H7 (cell line): Measurements from ENCODE around the gene RAB10. TPM values are rescaled to one million over a fixed set of nuclear protein-coding genes. Genes with fewer than 3 reads are reported as not detected.
"Not testable (repeated sequence)": the region's sequence is repeated elsewhere in the genome, so short reads cannot be mapped to it uniquely, and the experiment has no call there.

ENCODE experiments used
- DNase-seq: peaks from one replicate; pipeline ENCODE4 v3.0.0; 2012
- H3K27me3 ChIP-seq: 2 replicates; pipeline ENCODE4 v1.6.0; 2011; ENCODE audit warnings: mild to moderate bottlenecking, low read length; ENCODE audit not compliant: control insufficient read depth, insufficient read depth
- H3K36me3 ChIP-seq: replicated peaks from 2 replicates; pipeline ENCODE4 v1.5.1; 2011; ENCODE audit warnings: low read length; ENCODE audit not compliant: control insufficient read depth, insufficient read depth
- H3K4me3 ChIP-seq: 2 replicates; pipeline ENCODE4 v1.5.1; 2011; ENCODE audit warnings: low read depth, mild to moderate bottlenecking, control low read depth, low read length, moderate library complexity; ENCODE audit not compliant: insufficient read depth
- total RNA-seq: library from RNA; depleted of rRNA; stranded (reverse); fragments of >200 nt; shearing (Covaris generic); gene quantifications from 2 replicates; pipeline ENCODE4 v1.2.3, GENCODE V29; 2014

RAB10 gene
- total RNA-seq, 1 experiment from 2014 or later, result 92.6 TPM

DNA sequence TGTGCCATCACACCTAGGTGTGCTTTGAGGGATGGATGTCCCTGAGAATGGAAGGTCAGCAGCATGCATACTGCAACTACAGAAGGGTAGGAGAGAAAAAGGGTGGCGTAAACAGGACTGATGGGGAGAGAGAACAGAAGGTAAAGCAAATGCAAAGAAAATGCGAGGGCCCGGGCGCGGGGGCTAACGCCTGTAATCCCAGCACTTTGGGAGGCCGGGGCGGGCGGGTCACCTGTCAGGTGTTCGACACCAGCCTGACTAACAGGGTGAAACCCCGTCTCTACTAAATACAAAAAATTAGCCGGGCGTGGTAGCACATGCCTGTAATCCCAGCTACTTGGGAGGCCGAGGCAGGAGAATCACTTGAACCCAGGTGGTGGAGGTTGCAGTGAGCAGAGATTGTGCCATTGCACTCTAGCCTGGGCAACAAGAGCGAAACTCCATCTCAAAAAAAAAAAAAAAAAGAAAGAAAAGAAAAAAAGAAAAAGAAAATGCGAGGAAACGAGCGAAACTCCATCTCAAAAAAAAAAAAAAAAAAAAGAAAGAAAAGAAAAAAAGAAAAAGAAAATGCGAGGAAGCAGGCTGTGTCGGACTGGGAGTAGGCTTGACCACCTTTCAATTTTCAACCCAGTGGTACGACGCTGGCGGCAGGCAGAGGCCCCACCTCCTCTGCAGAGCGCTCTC, 1.2 kb upstream of the RAB10 start:
- not testable (repeated sequence) for H3K27me3 ChIP-seq, H3K36me3 ChIP-seq
- H3K4me3 ChIP-seq, result peak overlapping the region; percentile 84
- peak; percentile 80 for DNase-seq

DNA sequence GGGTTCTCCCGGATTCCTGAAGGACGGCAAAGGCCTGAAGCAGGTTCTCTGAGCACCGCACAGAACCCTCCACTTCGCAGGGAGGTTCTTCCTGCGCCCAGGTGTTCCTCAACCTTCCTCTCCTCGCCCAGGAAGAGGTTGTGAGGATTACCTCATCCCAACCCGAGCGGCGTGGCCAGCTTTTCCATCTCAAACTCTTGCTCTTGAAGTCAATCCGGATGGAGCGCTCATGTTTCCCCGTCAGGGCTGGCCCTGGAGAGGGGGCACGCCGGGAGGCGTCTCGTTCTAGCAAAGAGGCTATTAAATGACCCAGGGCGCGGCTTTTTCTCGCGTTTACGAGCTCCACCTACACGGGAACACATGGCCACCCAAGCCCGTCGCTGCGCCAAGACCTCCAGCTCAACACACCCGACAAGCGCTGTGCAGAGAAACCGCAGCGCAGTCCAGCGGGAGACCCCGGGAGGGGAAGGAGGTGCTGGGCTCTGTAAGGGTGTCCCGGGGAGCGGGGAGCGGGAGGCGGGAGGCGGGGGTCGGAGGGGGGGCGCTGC, 540 bp upstream of the RAB10 start:
- no peak for DNase-seq
- H3K36me3 ChIP-seq, result no peaks in the 10 kb centered on the region; the same call in 1 of the 2 replicates
- H3K27me3 ChIP-seq, result no peaks in the 10 kb centered on the region
- peak overlapping the region; percentile 84 for H3K4me3 ChIP-seq

GRCh38 chr2:26034637-26034992, 731 bp downstream of the RAB10 start:
- DNase-seq, result peak; percentile 49
- Histone ChIP-seq H3K36me3 (no peaks in the 10 kb centered on the region; the same call in 1 of the 2 replicates), H3K4me3 (peak overlapping the region; percentile 84), H3K27me3 (no peaks in the 10 kb centered on the region)

GRCh38 chr2:26035090-26035743, 1.3 kb downstream of the RAB10 start:
- H3K27me3 ChIP-seq, result no peaks in the 10 kb centered on the region
- peak; percentile 36 for DNase-seq
- H3K4me3 ChIP-seq, result peak overlapping the region; percentile 84
- no peaks in the 10 kb centered on the region; the same call in 1 of the 2 replicates for H3K36me3 ChIP-seq

DNA sequence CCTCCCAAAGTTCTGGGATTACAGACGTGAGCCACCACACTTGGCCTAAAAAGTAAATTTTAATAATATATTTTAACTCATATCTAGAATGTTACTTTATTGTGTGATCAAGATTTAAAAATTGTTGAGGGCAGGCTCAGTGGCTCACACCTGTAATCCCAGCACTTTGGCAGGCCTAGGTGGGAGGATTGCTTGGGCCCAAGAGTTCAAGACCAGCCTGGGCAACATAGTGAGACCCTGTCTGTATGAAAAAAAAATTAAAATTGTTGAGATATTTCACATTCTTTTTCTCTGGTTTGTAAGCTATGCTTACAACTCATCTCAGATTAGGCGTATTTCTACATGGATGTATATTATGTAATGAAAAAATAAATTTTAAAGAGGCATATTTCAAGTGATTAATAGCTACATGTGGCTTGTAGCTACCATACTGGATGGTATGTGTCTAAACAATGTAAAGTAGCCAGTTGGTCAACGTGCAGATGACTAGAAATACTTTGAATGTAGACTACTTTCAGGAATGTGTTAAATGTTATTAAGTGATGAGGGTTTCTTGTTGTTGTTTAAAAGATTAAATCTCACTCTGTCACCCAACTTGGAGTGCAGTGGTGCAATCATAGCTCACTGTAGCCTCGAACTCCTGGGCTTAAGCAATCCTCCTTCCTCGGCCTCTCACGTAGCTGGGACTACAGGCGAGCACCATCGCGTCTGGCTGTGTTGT, 5.9 kb downstream of the RAB10 start:
- Histone ChIP-seq H3K36me3 (no peaks in the 10 kb centered on the region; the same call in 1 of the 2 replicates), H3K4me3 (no peak overlapping the region), H3K27me3 (no peaks in the 10 kb centered on the region)
- DNase-seq, result no peak

- no peak overlapping the region for H3K4me3 ChIP-seq
- no peaks in the 10 kb centered on the region for H3K27me3 ChIP-seq
- no peaks in the 10 kb centered on the region for H3K36me3 ChIP-seq
- no peak for DNase-seq
These were observed 9.2 kb downstream of the RAB10 start for GRCh38 chr2:26043109-26043508.

- DNase-seq, result peak; percentile 19
- no peak overlapping the region for H3K4me3 ChIP-seq
- no peaks in the 10 kb centered on the region for H3K27me3 ChIP-seq
- H3K36me3 ChIP-seq, result no peaks in the 10 kb centered on the region
These were observed 10.2 kb downstream of the RAB10 start for GRCh38 chr2:26043862-26044696.

GRCh38 chr2:26048791-26049190, 14.9 kb downstream of the RAB10 start:
- DNase-seq, result no peak
- no peak overlapping the region for H3K4me3 ChIP-seq
- no peaks in the 10 kb centered on the region for H3K27me3 ChIP-seq
- H3K36me3 ChIP-seq, result no peaks in the 10 kb centered on the region

DNA sequence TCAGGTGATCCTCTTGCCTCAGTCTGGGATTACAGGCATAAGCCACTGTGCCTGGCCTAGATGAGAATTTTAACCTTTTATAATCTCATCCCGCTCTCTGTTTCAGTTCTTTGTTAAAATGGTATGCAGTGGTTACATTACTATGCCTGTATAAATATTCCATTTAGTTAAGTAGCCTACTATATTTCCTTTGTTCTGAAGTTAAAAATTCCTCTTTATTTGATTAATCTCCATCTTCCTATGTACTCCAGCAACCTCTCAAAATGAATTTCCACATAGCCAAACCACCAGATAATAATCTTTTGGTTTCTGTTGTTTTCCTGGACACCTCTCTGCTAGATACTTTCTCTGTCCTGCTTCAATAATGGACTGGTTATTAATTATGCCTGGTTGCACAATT, 15.8 kb downstream of the RAB10 start:
- no peak overlapping the region for H3K4me3 ChIP-seq
- no peaks in the 10 kb centered on the region for H3K36me3 ChIP-seq
- no peak for DNase-seq
- no peaks in the 10 kb centered on the region for H3K27me3 ChIP-seq

- H3K27me3 ChIP-seq, result no peaks in the 10 kb centered on the region
- H3K36me3 ChIP-seq, result no peaks in the 10 kb centered on the region
- no peak for DNase-seq
- no peak overlapping the region for H3K4me3 ChIP-seq
These were observed 18.9 kb downstream of the RAB10 start for GRCh38 chr2:26052740-26053139.

GRCh38 chr2:26054598-26055348, 20.9 kb downstream of the RAB10 start:
- no peak for DNase-seq
- Histone ChIP-seq H3K27me3 (no peaks in the 10 kb centered on the region), H3K4me3 (no peak overlapping the region), H3K36me3 (no peaks in the 10 kb centered on the region)

DNA sequence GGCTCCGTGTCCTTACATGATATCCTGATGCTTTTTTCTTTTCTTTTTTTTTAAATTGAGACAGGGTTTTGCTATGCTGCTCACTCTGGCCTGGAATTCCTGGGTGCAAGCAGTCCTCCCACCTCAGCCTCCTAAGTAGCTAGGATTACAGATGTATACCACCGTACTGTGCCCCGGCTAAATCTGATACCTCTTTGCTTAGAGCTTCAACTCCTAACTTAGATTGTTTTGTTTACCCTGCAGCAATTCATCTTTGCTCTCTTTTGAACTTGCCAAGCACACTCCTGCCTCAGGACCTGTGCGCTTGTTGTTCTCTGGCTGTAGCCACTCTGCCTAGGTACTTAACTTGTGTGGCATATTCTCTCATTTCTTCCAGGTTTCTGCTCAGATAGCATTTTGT, 24.5 kb downstream of the RAB10 start:
- H3K4me3 ChIP-seq, result no peak overlapping the region
- no peak for DNase-seq
- H3K36me3 ChIP-seq, result no peaks in the 10 kb centered on the region; the same call in 1 of the 2 replicates
- no peaks in the 10 kb centered on the region for H3K27me3 ChIP-seq

- Histone ChIP-seq H3K27me3 (no peaks in the 10 kb centered on the region), H3K4me3 (no peak overlapping the region), H3K36me3 (no peaks in the 10 kb centered on the region; the same call in 1 of the 2 replicates)
- DNase-seq, result no peak
These were observed 25.7 kb downstream of the RAB10 start for GRCh38 chr2:26059542-26059941.
